ENCODE results near the gene GAMT.

GRCh38 chr19:1440418-1440801, 39.1 kb upstream of the GAMT start:
- TF ChIP-seq CTCF (IDR thresholded peaks at IDR 0.05) = no peak
- no peak for TF ChIP-seq POLR2A (IDR thresholded peaks at IDR 0.05)
